H1 (cell line): ENCODE measurements around the gene MCEMP1. TPM values are rescaled to one million over a fixed set of nuclear protein-coding genes. Genes with fewer than 3 reads are reported as not detected.

Source experiments
- CTCF ChIP-seq, 3 experiments: IDR thresholded peaks; 1 replicate in 2 of 3; 2 replicates in 1 of 3; pipeline versions ENCODE4 v1.5.1 to v1.6.1; 2011; ENCODE audit warnings: low read length in 3 of 3, mild to moderate bottlenecking in 3 of 3, inconsistent platforms in 2 of 3, low read depth in 1 of 3, moderate library complexity in 1 of 3; ENCODE audit not compliant: insufficient read depth in 1 of 3; ENCODE audit errors: control extremely low read depth in 1 of 3
- HDAC2 ChIP-seq, 2 experiments: fragments of 300-600 bp in 1 of 2; sonication (generic) in 1 of 2; IDR thresholded peaks; 2 replicates each; pipeline ENCODE4 v1.6.1; 2011 to 2012; ENCODE audit warnings: low read depth in 2 of 2, low read length in 2 of 2, mild to moderate bottlenecking in 2 of 2, moderate library complexity in 2 of 2, borderline replicate concordance in 1 of 2, inconsistent platforms in 1 of 2
- polyA plus RNA-seq, 7 experiments: library from polyadenylated mRNA; depleted of rRNA in 3 of 7; stranded (reverse) in 5 of 7; unstranded in 2 of 7; fragments of >200 nt in 5 of 7; fragments of 200-250 nt in 2 of 7; gene quantifications; 1 replicate in 5 of 7; 2 replicates in 1 of 7; 4 replicates in 1 of 7; pipeline versions ENCODE4 v1.2.1 to v1.2.3, GENCODE V29; 2011 to 2013; ENCODE audit warnings: missing spikeins in 2 of 7, mixed read lengths in 2 of 7
- total RNA-seq: library from RNA; stranded (reverse); fragmentation: NEBNext Ultra II Directional; extraction: Animal tissue kit (Norgen Biotek cat#: 25700); gene quantifications from 2 replicates; pipeline ENCODE4 v1.2.1, GENCODE V29; 2021

MCEMP1 gene
- total and polyA plus RNA-seq, 2 of the 8 experiments (the other 6 are each of a cell fraction or from before 2014, with no cell fraction given), result not detected

- TF ChIP-seq CTCF (IDR thresholded peaks at IDR 0.05; ENCODE audit: control extremely low read depth in 1 of 3, insufficient read depth in 1 of 3, low read depth in 1 of 3, low read length in 3 of 3) (no peak), HDAC2 (IDR thresholded peaks at IDR 0.05; ENCODE audit: borderline replicate concordance in 1 of 2, low read depth in 2 of 2, low read length in 2 of 2) (no peak)
Observed at GRCh38 chr19:7690779-7691258, 13.9 kb downstream of the MCEMP1 start (continued).
